Uterus (tissue), 4 donors: ENCODE measurements around the gene HMGXB3. TPM values are rescaled to one million over a fixed set of nuclear protein-coding genes. Genes with fewer than 3 reads are reported as not detected.

Experiments used
- DNase-seq, 2 donors: peaks; one replicate each; pipeline ENCODE4 v3.0.0-alpha.2; 2019 to 2020
- H3K27ac ChIP-seq, 2 donors: fragments of 200-600 bp; sonication (generic); 1 replicate in 1 of 2; 2 replicates in 1 of 2; pipeline ENCODE4 v1.5.1; 2016 to 2018
- H3K27me3 ChIP-seq, 2 donors: fragments of 200-600 bp; sonication (generic); one replicate each; pipeline ENCODE4 v1.5.1; 2018 to 2019; ENCODE audit warnings: control low read depth in 1 of 2
- H3K36me3 ChIP-seq, 2 donors: fragments of 200-600 bp; sonication (generic); one replicate each; pipeline ENCODE4 v1.5.1; 2019; ENCODE audit warnings: control low read depth in 1 of 2
- H3K4me1 ChIP-seq, 2 donors: fragments of 200-600 bp; sonication (generic); one replicate each; pipeline ENCODE4 v1.5.1; 2018 to 2019; ENCODE audit warnings: control low read depth in 1 of 2
- H3K4me3 ChIP-seq, 2 donors: fragments of 200-600 bp; sonication (generic); 1 replicate in 1 of 2; 2 replicates in 1 of 2; pipeline ENCODE4 v1.5.1; 2018 to 2019; ENCODE audit warnings: mild to moderate bottlenecking in 1 of 2
- H3K9me3 ChIP-seq, 2 donors: fragments of 200-600 bp; sonication (generic); one replicate each; pipeline ENCODE4 v1.5.1; 2019; ENCODE audit warnings: control low read depth in 1 of 2
- CTCF ChIP-seq, 4 experiments: fragments of 200-600 bp in 2 of 4; fragments of 450-650 bp in 2 of 4; sonication (generic) in 2 of 4; IDR thresholded peaks; one replicate each; pipeline ENCODE4 v1.5.1; 2016 to 2019; ENCODE audit warnings: antibody characterized with exemption in 4 of 4, mild to moderate bottlenecking in 2 of 4, moderate library complexity in 1 of 4
- POLR2A ChIP-seq, 2 donors: fragments of 450-650 bp; IDR thresholded peaks; one replicate each; pipeline ENCODE4 v1.6.1; 2016; ENCODE audit warnings: antibody characterized with exemption in 2 of 2, mild to moderate bottlenecking in 1 of 2, moderate library complexity in 1 of 2
- intact Hi-C: fragments of 100-400 bp; cut with DNase I; formaldehyde crosslinking; loops from one replicate; pipeline ENCODE4 v1.15.1; 2023; ENCODE audit warnings: low total_unique reads
- total RNA-seq, 4 donors: library from RNA; depleted of rRNA in 3 of 4; stranded (reverse); fragments of >200 nt in 3 of 4; gene quantifications; one replicate each; pipeline versions ENCODE4 v1.1.0 to v1.2.4, GENCODE V29; 2014 to 2023
- donor health status: DM: yes; HTN: yes; CAD: no.

The HMGXB3 gene
- total RNA-seq, 4 donors from 2014 or later: 19.0 to 43.4 (median 30.2) TPM

GRCh38 chr5:150066436-150066835 lies 65.9 kb downstream of the HMGXB3 start:
- no peak for TF ChIP-seq CTCF (IDR thresholded peaks at IDR 0.05)
- TF ChIP-seq POLR2A (IDR thresholded peaks at IDR 0.05): no peak
- Histone ChIP-seq H3K4me1 (no peaks in the 10 kb centered on the region), H3K9me3 (no peaks in the 10 kb centered on the region), H3K27ac (no peak overlapping the region), H3K36me3 (no peaks in the 10 kb centered on the region), H3K27me3 (no peaks in the 10 kb centered on the region), H3K4me3 (no peak overlapping the region)
- DNase-seq: no peak
- intact Hi-C loops: no loop called here

- no peak overlapping the region for H3K4me3 ChIP-seq
- TF ChIP-seq POLR2A (IDR thresholded peaks at IDR 0.05) (no peak), CTCF (IDR thresholded peaks at IDR 0.05) (no peak)
- H3K27ac ChIP-seq: no peak overlapping the region
- no peaks in the 10 kb centered on the region for H3K4me1 ChIP-seq
- H3K36me3 ChIP-seq: no peaks in the 10 kb centered on the region
- no peaks in the 10 kb centered on the region for H3K9me3 ChIP-seq
- no peak for DNase-seq
- intact Hi-C loops: no loop called here
- no peaks in the 10 kb centered on the region for H3K27me3 ChIP-seq
Observed at GRCh38 chr5:150066901-150067396, 66.4 kb downstream of the HMGXB3 start.

- H3K36me3 ChIP-seq: no peaks in the 10 kb centered on the region
Observed at GRCh38 chr5:150067405-150067960, 66.9 kb downstream of the HMGXB3 start.

GRCh38 chr5:150068071-150068470 lies 67.5 kb downstream of the HMGXB3 start:
- H3K27ac ChIP-seq: no peak overlapping the region
- intact Hi-C loops: no loop called here
- DNase-seq: no peak
- H3K27me3 ChIP-seq: no peaks in the 10 kb centered on the region
- no peaks in the 10 kb centered on the region for H3K36me3 ChIP-seq
- TF ChIP-seq POLR2A (IDR thresholded peaks at IDR 0.05) (no peak), CTCF (IDR thresholded peaks at IDR 0.05) (no peak)
- no peak overlapping the region for H3K4me3 ChIP-seq
- H3K4me1 ChIP-seq: no peaks in the 10 kb centered on the region
- H3K9me3 ChIP-seq: no peaks in the 10 kb centered on the region

More at GRCh38 chr5:150067405-150067960, 66.9 kb downstream of the HMGXB3 start:
- H3K27ac ChIP-seq: no peak overlapping the region
- no peaks in the 10 kb centered on the region for H3K4me1 ChIP-seq
- no peak for TF ChIP-seq POLR2A (IDR thresholded peaks at IDR 0.05)
- TF ChIP-seq CTCF (IDR thresholded peaks at IDR 0.05): no peak
- intact Hi-C loops: no loop called here
- H3K4me3 ChIP-seq: no peak overlapping the region
- no peaks in the 10 kb centered on the region for H3K27me3 ChIP-seq
- no peak for DNase-seq
- H3K9me3 ChIP-seq: no peaks in the 10 kb centered on the region

GRCh38 chr5:150068472-150068871 lies 67.9 kb downstream of the HMGXB3 start:
- no peak for TF ChIP-seq POLR2A (IDR thresholded peaks at IDR 0.05)
- no peak for TF ChIP-seq CTCF (IDR thresholded peaks at IDR 0.05)
- Histone ChIP-seq H3K4me3 (no peak overlapping the region), H3K27ac (no peak overlapping the region), H3K4me1 (no peaks in the 10 kb centered on the region), H3K9me3 (no peaks in the 10 kb centered on the region), H3K27me3 (no peaks in the 10 kb centered on the region), H3K36me3 (no peaks in the 10 kb centered on the region)
- intact Hi-C loops: no loop called here
- DNase-seq: no peak
